Measurements from ENCODE around the gene SNX15. TPM values are rescaled to one million over a fixed set of nuclear protein-coding genes. Genes with fewer than 3 reads are reported as not detected.

The SNX15 gene
- total and polyA plus RNA-seq, 4 donors, result 16.2 to 28.4 (median 18.9) TPM

DNA sequence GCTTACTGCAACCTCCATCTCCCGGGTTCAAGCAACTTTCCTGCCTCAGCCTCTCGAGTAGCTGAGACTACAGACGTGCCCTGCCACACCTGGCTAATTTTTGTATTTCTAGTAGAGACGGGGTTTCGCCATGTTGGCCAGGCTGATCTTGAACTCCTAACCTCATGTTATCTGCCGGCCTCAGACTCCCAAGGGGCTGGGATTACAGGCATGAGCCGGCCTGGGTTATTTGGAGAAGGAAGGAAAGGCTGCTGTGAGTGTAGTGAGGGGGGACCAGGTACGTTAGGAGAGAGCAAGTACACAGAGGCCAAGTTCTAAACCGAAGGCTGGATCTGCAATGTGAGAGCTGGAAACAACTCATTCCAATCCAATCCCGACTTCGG is 30.9 kb upstream of the SNX15 start:
- TF ChIP-seq, protein P1, sequence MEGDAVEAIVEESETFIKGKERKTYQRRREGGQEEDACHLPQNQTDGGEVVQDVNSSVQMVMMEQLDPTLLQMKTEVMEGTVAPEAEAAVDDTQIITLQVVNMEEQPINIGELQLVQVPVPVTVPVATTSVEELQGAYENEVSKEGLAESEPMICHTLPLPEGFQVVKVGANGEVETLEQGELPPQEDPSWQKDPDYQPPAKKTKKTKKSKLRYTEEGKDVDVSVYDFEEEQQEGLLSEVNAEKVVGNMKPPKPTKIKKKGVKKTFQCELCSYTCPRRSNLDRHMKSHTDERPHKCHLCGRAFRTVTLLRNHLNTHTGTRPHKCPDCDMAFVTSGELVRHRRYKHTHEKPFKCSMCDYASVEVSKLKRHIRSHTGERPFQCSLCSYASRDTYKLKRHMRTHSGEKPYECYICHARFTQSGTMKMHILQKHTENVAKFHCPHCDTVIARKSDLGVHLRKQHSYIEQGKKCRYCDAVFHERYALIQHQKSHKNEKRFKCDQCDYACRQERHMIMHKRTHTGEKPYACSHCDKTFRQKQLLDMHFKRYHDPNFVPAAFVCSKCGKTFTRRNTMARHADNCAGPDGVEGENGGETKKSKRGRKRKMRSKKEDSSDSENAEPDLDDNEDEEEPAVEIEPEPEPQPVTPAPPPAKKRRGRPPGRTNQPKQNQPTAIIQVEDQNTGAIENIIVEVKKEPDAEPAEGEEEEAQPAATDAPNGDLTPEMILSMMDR (IDR thresholded peaks at IDR 0.05; ENCODE audit: control extremely low read depth, extremely low read depth), result no peak
- H3K27ac ChIP-seq (ENCODE audit: low read depth in 1 of 2, low read length in 1 of 2), result peak overlapping the region; percentile 0 to 84
- H3K4me3 ChIP-seq, result peak overlapping the region; percentile 36
- peaks cover 0 to 12% (median 0%) of the 10 kb centered on the region in 5 donors for H3K4me1 ChIP-seq (ENCODE audit: control insufficient read depth in 5 of 5, insufficient read depth in 5 of 5, low read length in 5 of 5)
- no peaks in the 10 kb centered on the region for H3K9me3 ChIP-seq (ENCODE audit: control insufficient read depth in 4 of 4, insufficient read depth in 3 of 4, low read length in 3 of 4)
- ATAC-seq (ENCODE audit: insufficient read depth, low FRiP score), result no peak
- peaks cover 0 to 3% (median 0%) of the 10 kb centered on the region in 4 donors for H3K36me3 ChIP-seq (ENCODE audit: control insufficient read depth in 4 of 4, insufficient read depth in 4 of 4, low read length in 4 of 4)
- 24 to 42% methylated on average over 11 of the region's 11 CpGs for WGBS, 2 donors
- peak overlapping the region; percentile 9 to 49 for H3K9ac ChIP-seq (ENCODE audit: insufficient read depth in 1 of 2, low read length in 2 of 2)
- DNase-seq, result no peak
- H3K27me3 ChIP-seq (ENCODE audit: control insufficient read depth in 3 of 3, insufficient read depth in 3 of 3, low read length in 2 of 3), result no peaks in the 10 kb centered on the region

GRCh38 chr11:64996710-64997380 is 30.4 kb upstream of the SNX15 start, which contains the start of gene BATF2:
BATF2 (minus strand) TSS chr11:64996971; CDS start chr11:64996914, 57 bp downstream.
- Histone ChIP-seq H3K4me1 (ENCODE audit: control insufficient read depth in 5 of 5, insufficient read depth in 5 of 5, low read length in 5 of 5) (peaks cover 0 to 12% (median 0%) of the 10 kb centered on the region in 5 donors), H3K27ac (ENCODE audit: low read depth in 1 of 2, low read length in 1 of 2) (peak within 1 kb of the TSS; percentile 0 to 84), H3K9me3 (ENCODE audit: control insufficient read depth in 4 of 4, insufficient read depth in 3 of 4, low read length in 3 of 4) (no peaks in the 10 kb centered on the region), H3K27me3 (ENCODE audit: control insufficient read depth in 3 of 3, insufficient read depth in 3 of 3, low read length in 2 of 3) (no peaks in the 10 kb centered on the region), H3K36me3 (ENCODE audit: control insufficient read depth in 4 of 4, insufficient read depth in 4 of 4, low read length in 4 of 4) (peaks cover 0 to 3% (median 0%) of the 10 kb centered on the region in 4 donors), H3K9ac (ENCODE audit: insufficient read depth in 1 of 2, low read length in 2 of 2) (peak within 1 kb of the TSS; percentile 9 to 49), H3K4me3 (peak within 1 kb of the TSS; percentile 36)
- TF ChIP-seq, protein P1 (IDR thresholded peaks at IDR 0.05; ENCODE audit: control extremely low read depth, extremely low read depth), result peak; percentile 65
- 15 to 17% methylated on average over 9 of the region's 9 CpGs for WGBS, 2 donors
- DNase-seq (peak; percentile 90 to 96 (median 94)), ATAC-seq (ENCODE audit: insufficient read depth, low FRiP score) (peak; percentile 84)

GRCh38 chr11:64998141-64998540 is 29.1 kb upstream of the SNX15 start:
- TF ChIP-seq, protein P1 (IDR thresholded peaks at IDR 0.05; ENCODE audit: control extremely low read depth, extremely low read depth), result no peak
- Histone ChIP-seq H3K4me3 (no peak overlapping the region), H3K9me3 (ENCODE audit: control insufficient read depth in 4 of 4, insufficient read depth in 3 of 4, low read length in 3 of 4) (no peaks in the 10 kb centered on the region), H3K9ac (ENCODE audit: insufficient read depth in 1 of 2, low read length in 2 of 2) (no peak overlapping the region), H3K4me1 (ENCODE audit: control insufficient read depth in 5 of 5, insufficient read depth in 5 of 5, low read length in 5 of 5) (peaks cover 0 to 12% (median 0%) of the 10 kb centered on the region in 5 donors), H3K36me3 (ENCODE audit: control insufficient read depth in 4 of 4, insufficient read depth in 4 of 4, low read length in 4 of 4) (peaks cover 0 to 3% (median 0%) of the 10 kb centered on the region in 4 donors), H3K27ac (ENCODE audit: low read depth in 1 of 2, low read length in 1 of 2) (no peak overlapping the region), H3K27me3 (ENCODE audit: control insufficient read depth in 3 of 3, insufficient read depth in 3 of 3, low read length in 2 of 3) (no peaks in the 10 kb centered on the region)
- ATAC-seq (ENCODE audit: insufficient read depth, low FRiP score) (no peak), DNase-seq (no peak)
- 83 to 94% methylated on average over 1 of the region's 1 CpG for WGBS, 2 donors

Data from lung (tissue), 12 donors.